Thymus (tissue), 11 donors: Measurements from ENCODE around the gene ACTN1. TPM values are rescaled to one million over a fixed set of nuclear protein-coding genes. Genes with fewer than 3 reads are reported as not detected.

ENCODE experiments used
- DNase-seq, 9 donors: peaks; one replicate each; pipeline ENCODE4 v3.0.0-alpha.2; 2013; ENCODE audit warnings: low spot score in 9 of 9, low read depth in 6 of 9, missing footprints in 1 of 9
- H3K27ac ChIP-seq, 2 donors: one replicate each; pipeline ENCODE4 v1.5.1; 2013; ENCODE audit warnings: control low read depth in 1 of 2, low read depth in 1 of 2, low read length in 1 of 2, mild to moderate bottlenecking in 1 of 2, moderate library complexity in 1 of 2
- H3K27me3 ChIP-seq, 2 donors: one replicate each; pipeline ENCODE4 v1.5.1; 2013; ENCODE audit warnings: low read length in 1 of 2; ENCODE audit not compliant: control insufficient read depth in 2 of 2, insufficient read depth in 1 of 2
- H3K36me3 ChIP-seq, 2 donors: one replicate each; pipeline ENCODE4 v1.5.1; 2013; ENCODE audit warnings: low read length in 1 of 2, mild to moderate bottlenecking in 1 of 2, moderate library complexity in 1 of 2; ENCODE audit not compliant: control insufficient read depth in 2 of 2, insufficient read depth in 2 of 2
- H3K4me1 ChIP-seq, 2 donors: one replicate each; pipeline ENCODE4 v1.5.1; 2013; ENCODE audit warnings: low read length in 2 of 2; ENCODE audit not compliant: control insufficient read depth in 2 of 2, insufficient read depth in 2 of 2
- H3K4me3 ChIP-seq, 2 donors: one replicate each; pipeline ENCODE4 v1.5.1; 2013; ENCODE audit warnings: low read length in 2 of 2, control low read depth in 1 of 2, mild to moderate bottlenecking in 1 of 2
- H3K9me3 ChIP-seq, 2 donors: one replicate each; pipeline ENCODE4 v1.5.1; 2013; ENCODE audit warnings: low read length in 1 of 2, mild to moderate bottlenecking in 1 of 2; ENCODE audit not compliant: control insufficient read depth in 2 of 2, insufficient read depth in 1 of 2
- WGBS: extraction: QIAGEN DNeasy Blood & Tissue Kit; methylation state at CpG from one replicate; pipeline ENCODE4 v1.1.7; 2013; 5-methylcytosine and 5-hydroxymethylcytosine counted together
- polyA plus RNA-seq: library from polyadenylated mRNA; stranded (reverse); fragments of 200-250 nt; gene quantifications from one replicate; pipeline ENCODE4 v1.2.3, GENCODE V29; 2013
- total RNA-seq: library from RNA; stranded (reverse); fragments of 120-200 nt; gene quantifications from one replicate; pipeline ENCODE4 v1.2.4, GENCODE V29; 2013
- donor health status: healthy.

ACTN1 gene
- total and polyA plus RNA-seq, 2 donors: 21.6 to 59.3 TPM

DNA sequence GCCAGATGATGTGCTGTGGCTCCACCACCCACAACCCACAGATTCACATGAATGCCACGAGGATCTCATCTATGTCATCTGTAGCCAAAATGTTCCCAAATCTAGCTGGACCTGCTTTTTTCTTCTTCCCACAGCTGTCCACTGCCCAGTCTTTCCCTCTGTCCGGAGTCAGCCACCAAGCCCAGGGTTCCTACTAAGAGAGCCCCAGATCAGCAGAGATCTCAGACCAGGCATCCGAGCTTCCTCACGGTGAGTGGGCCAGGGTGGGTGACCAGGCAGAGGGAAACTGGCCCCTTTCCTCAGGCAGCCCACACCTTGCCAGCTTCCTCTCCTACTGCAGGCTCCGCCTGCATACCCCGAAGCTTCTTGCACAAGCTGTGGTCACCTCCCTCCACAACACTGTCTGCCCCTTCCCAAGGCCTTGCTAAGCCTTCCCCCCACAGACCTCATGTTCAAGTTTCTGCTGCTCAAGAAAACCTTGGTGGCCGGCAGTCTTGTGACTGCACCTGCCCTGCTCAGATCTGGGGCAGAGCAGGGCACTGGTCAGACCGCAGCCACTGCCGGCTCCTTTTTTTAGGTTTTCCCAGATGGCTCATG lies 81.4 kb downstream of the ACTN1 start:
- Histone ChIP-seq H3K27me3 (no peaks in the 10 kb centered on the region), H3K27ac (no peak overlapping the region), H3K4me3 (no peak overlapping the region), H3K4me1 (peaks cover 7 to 15% of the 10 kb centered on the region in 2 donors), H3K36me3 (peaks cover 12 to 18% of the 10 kb centered on the region in 2 donors), H3K9me3 (no peaks in the 10 kb centered on the region)
- DNase-seq: no peak
- WGBS: 35% methylated on average over 9 of the region's 9 CpGs

- H3K27me3 ChIP-seq: no peaks in the 10 kb centered on the region
- H3K4me3 ChIP-seq: no peak overlapping the region
- DNase-seq: no peak
- 96% methylated on average over 9 of the region's 9 CpGs for WGBS
- no peaks in the 10 kb centered on the region for H3K9me3 ChIP-seq
- H3K4me1 ChIP-seq: peaks cover 7 to 15% of the 10 kb centered on the region in 2 donors
- peaks cover 11 to 20% of the 10 kb centered on the region in 2 donors for H3K36me3 ChIP-seq
- H3K27ac ChIP-seq: no peak overlapping the region
Measured at GRCh38 chr14:68896132-68896531, 83.0 kb downstream of the ACTN1 start.

DNA sequence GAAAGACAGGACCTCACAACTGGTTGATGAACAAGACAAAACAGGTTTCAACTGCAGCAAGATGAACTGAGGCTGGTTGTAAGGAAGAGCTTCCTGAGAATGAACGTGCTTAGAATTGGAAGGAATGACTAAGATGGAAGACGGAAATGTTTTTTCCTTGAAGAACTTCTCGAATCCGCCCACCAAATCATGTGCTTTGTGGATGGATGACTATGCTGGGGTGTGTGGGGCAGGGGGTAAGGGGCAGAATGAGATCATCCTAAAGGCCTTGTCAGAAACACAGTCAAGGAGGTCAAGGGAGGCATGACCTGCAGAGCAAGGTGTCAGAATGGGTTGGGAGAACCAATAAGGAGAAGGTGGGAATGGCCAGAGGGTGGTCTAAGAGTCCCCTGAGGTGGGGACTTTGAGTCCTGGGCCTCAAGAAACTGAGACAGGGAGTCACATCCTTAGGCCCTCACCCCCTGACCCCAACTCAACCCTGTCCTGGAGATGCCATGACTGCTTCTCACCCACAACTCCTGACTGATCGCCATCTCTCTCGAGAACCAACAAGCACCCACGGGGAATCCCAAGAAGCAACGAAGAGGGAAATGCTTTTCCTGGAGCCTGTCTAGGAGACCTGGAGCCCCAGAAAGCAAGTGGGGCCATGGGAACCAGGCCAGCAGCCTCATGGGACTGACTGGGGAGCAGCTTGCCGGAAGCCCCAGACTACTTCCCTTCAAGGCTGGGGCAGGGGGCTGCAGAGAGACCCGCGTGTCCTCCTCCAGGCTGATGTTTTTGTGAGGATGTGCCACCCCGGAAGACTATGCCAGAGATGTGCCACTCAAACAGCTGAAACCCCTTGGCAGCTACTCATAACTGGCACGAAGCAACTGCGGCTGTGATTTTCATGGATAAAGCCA lies 84.0 kb downstream of the ACTN1 start:
- Histone ChIP-seq H3K4me3 (no peak overlapping the region), H3K9me3 (no peaks in the 10 kb centered on the region), H3K27me3 (no peaks in the 10 kb centered on the region), H3K36me3 (peaks cover 12 to 29% of the 10 kb centered on the region in 2 donors), H3K27ac (no peak overlapping the region), H3K4me1 (peaks cover 7 to 15% of the 10 kb centered on the region in 2 donors)
- DNase-seq: no peak
- WGBS: 98% methylated on average over 14 of the region's 14 CpGs

DNA sequence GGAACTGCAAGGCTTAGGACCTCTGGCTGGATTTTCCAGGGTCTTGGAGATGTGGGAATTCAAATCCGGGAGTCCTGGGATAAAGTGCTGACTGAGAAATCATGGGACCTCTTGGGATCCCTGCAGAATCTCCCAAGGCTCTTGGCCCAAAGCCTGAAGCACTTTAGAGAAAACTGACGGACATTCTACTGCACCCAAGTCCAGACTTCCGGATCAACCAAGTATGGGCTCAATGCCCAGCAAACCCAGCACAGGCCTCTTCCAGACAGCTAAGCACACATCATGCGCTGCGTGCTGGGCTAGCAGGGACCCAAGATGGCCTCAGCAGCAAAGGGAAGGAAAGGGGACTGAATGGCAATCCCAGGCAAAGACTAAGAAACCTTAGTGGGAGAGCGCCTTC lies 85.0 kb downstream of the ACTN1 start:
- H3K27ac ChIP-seq: no peak overlapping the region
- H3K36me3 ChIP-seq: peaks cover 10 to 31% of the 10 kb centered on the region in 2 donors
- 98% methylated on average over 6 of the region's 6 CpGs for WGBS
- H3K4me3 ChIP-seq: no peak overlapping the region
- no peaks in the 10 kb centered on the region for H3K9me3 ChIP-seq
- DNase-seq: no peak
- peaks cover 7 to 11% of the 10 kb centered on the region in 2 donors for H3K4me1 ChIP-seq
- H3K27me3 ChIP-seq: no peaks in the 10 kb centered on the region

DNA sequence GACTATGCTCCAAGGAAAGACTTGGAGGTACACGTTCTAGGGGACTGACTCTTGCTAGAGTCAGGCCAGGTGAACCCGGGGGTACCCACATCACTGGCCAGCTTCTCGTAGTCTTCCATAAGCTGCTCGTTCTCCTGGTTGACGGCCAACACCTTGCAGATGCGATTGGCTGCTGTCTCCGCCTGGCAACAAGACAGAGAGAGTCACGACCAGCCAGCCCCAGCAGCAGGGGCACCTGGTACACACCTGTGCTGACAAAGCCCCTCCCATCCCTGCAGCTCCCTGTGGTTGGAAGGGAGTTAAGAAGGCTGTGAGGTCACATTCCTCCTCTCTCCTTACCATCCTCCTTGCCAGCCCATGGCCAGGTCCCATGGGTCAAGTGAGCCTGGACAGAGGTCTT lies 85.5 kb downstream of the ACTN1 start:
- Histone ChIP-seq H3K36me3 (peaks cover 10 to 31% of the 10 kb centered on the region in 2 donors), H3K4me3 (no peak overlapping the region), H3K27ac (no peak overlapping the region), H3K27me3 (no peaks in the 10 kb centered on the region), H3K4me1 (peaks cover 7 to 11% of the 10 kb centered on the region in 2 donors), H3K9me3 (no peaks in the 10 kb centered on the region)
- WGBS: 96% methylated on average over 8 of the region's 8 CpGs
- no peak for DNase-seq

DNA sequence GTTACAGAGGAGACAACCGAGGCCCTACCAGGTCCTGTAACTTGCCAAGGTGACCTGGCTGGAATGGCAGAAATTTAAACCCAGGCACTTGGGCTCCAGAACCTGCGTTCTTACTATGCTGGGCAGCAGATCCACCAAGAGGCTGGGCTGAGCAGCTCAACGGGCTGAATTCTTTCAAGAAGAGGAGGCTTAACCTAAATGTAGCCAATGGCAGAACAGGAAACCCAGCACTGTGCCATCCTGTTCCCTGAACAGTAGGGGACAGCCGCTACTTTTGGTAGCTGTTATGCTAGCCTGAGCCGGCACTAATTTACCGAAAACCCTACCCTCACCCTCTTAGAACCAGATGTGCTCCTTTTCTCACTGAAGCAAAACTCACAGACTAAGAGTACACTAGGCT lies 86.1 kb downstream of the ACTN1 start:
- Histone ChIP-seq H3K27ac (no peak overlapping the region), H3K4me1 (peaks cover 6 to 7% of the 10 kb centered on the region in 2 donors), H3K36me3 (peaks cover 10 to 31% of the 10 kb centered on the region in 2 donors), H3K9me3 (no peaks in the 10 kb centered on the region), H3K4me3 (no peak overlapping the region), H3K27me3 (no peaks in the 10 kb centered on the region)
- WGBS: 93% methylated on average over 6 of the region's 6 CpGs
- no peak for DNase-seq

DNA sequence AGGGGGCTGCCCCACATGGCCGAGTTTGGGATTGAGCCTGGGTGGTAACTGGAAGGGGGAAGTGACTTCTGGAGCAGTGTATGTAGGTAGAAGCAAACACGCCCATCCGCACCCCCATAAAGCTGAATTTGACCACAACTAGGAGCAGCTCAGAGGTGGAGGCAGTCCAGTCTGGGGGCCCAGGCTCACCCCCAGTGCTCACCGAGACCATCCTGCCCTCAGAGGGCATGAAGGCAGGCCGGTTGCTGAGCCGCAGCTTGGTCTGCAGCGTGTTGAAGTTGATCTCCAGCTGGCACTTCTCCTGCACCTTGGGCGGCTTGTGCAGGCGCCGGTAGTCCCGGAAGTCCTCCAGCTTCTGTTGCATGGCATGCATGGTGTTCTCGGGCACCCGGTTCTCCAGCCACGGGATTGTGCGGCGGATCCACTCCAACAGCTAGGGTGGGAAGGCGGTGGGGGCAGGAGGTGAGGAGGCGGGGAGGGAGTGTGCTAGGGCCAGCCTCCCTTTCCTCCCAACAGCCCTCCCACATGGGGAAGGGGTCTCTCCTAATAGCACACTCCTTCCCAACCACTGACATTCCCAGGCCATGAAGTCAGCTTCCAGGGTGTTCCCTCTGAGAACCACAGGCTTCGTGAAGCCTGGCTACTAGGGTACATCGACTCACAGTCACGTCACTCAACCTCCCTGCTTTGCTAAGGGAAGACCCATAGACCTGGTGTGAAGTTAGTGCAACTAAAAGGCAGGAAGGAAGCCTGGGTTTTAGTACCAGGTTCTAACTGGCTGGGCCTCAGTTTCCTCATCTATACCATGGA lies 87.0 kb downstream of the ACTN1 start:
- WGBS: 94% methylated on average over 21 of the region's 21 CpGs
- peaks cover 0 to 5% of the 10 kb centered on the region in 2 donors for H3K4me1 ChIP-seq
- DNase-seq: no peak
- no peak overlapping the region for H3K4me3 ChIP-seq
- no peaks in the 10 kb centered on the region for H3K27me3 ChIP-seq
- no peaks in the 10 kb centered on the region for H3K9me3 ChIP-seq
- H3K27ac ChIP-seq: no peak overlapping the region
- peaks cover 10 to 31% of the 10 kb centered on the region in 2 donors for H3K36me3 ChIP-seq

GRCh38 chr14:68890173-68890931 lies 88.8 kb downstream of the ACTN1 start:
- no peak overlapping the region for H3K4me3 ChIP-seq
- H3K36me3 ChIP-seq: peaks cover 10 to 33% of the 10 kb centered on the region in 2 donors
- DNase-seq: no peak
- 94% methylated on average over 9 of the region's 9 CpGs for WGBS
- peaks cover 0 to 5% of the 10 kb centered on the region in 2 donors for H3K4me1 ChIP-seq
- H3K27ac ChIP-seq: no peak overlapping the region
- H3K27me3 ChIP-seq: no peaks in the 10 kb centered on the region
- no peaks in the 10 kb centered on the region for H3K9me3 ChIP-seq
